Epithelial cell of esophagus (primary cell): ENCODE results near the gene TMEM119.
A peak's percentile ranks its signal among the peaks of the same experiment; 100 is the strongest.

ENCODE experiments used
- DNase-seq: peaks from one replicate; pipeline ENCODE4 v3.0.0; 2010; ENCODE audit warnings: low read depth
- H3K4me3 ChIP-seq: 2 replicates; pipeline ENCODE4 v1.5.1; 2011; ENCODE audit warnings: mild to moderate bottlenecking, low read length, control low read depth
- CTCF ChIP-seq: IDR thresholded peaks from 2 replicates; pipeline ENCODE4 v1.5.1; 2011; ENCODE audit warnings: low read depth, mild to moderate bottlenecking, low read length, control low read depth, inconsistent platforms; ENCODE audit not compliant: insufficient read depth; ENCODE audit errors: missing control alignments

Gene TMEM119

GRCh38 chr12:108618079-108618952 is 20.4 kb upstream of the TMEM119 start:
- H3K4me3 ChIP-seq, result no peak overlapping the region
- peak; percentile 81 for DNase-seq
- peak; percentile 93 for TF ChIP-seq CTCF

- TF ChIP-seq CTCF, result no peak
- DNase-seq, result no peak
- no peak overlapping the region for H3K4me3 ChIP-seq
Measured at GRCh38 chr12:108616941-108617858, 19.3 kb upstream of the TMEM119 start.

- no peak overlapping the region for H3K4me3 ChIP-seq
- TF ChIP-seq CTCF, result no peak
- no peak for DNase-seq
Measured at GRCh38 chr12:108616359-108616758, 18.5 kb upstream of the TMEM119 start.

GRCh38 chr12:108615918-108616317 is 18.0 kb upstream of the TMEM119 start:
- TF ChIP-seq CTCF, result no peak
- no peak for DNase-seq
- no peak overlapping the region for H3K4me3 ChIP-seq

GRCh38 chr12:108614639-108615038 is 16.8 kb upstream of the TMEM119 start:
- no peak for TF ChIP-seq CTCF
- H3K4me3 ChIP-seq, result no peak overlapping the region
- DNase-seq, result no peak

GRCh38 chr12:108614041-108614440 is 16.2 kb upstream of the TMEM119 start:
- TF ChIP-seq CTCF, result no peak
- H3K4me3 ChIP-seq, result no peak overlapping the region
- no peak for DNase-seq
